ENCODE results near the gene TACC2. TPM values are rescaled to one million over a fixed set of nuclear protein-coding genes. Genes with fewer than 3 reads are reported as not detected.
A peak's percentile ranks its signal among the peaks of the same experiment; 100 is the strongest.
"Not testable (repeated sequence)": the region's sequence is repeated elsewhere in the genome, so short reads cannot be mapped to it uniquely, and the experiment has no call there.

Gene TACC2
- total RNA-seq, 2 donors from 2014 or later = 107 to 113 TPM

GRCh38 chr10:122190176-122190943 lies 201.4 kb downstream of the TACC2 start:
- DNase-seq = no peak

GRCh38 chr10:122191936-122192541 lies 203.1 kb downstream of the TACC2 start:
- DNase-seq (no peak), ATAC-seq (no peak)
- intact Hi-C loops (cut with DNase I, micrococcal nuclease) = no loop called here

More at GRCh38 chr10:122190176-122190943, 201.4 kb downstream of the TACC2 start:
- intact Hi-C loops (cut with DNase I, micrococcal nuclease) = no loop called here
- ATAC-seq = peak; percentile 68

- ATAC-seq (no peak), DNase-seq (no peak)
- intact Hi-C loops (cut with DNase I, micrococcal nuclease) = no loop called here
Observed at GRCh38 chr10:122194251-122194650, 205.3 kb downstream of the TACC2 start.

- intact Hi-C loops (cut with DNase I, micrococcal nuclease) = no loop called here
Observed at GRCh38 chr10:122196218-122196617, 207.3 kb downstream of the TACC2 start.

GRCh38 chr10:122197611-122198222 lies 208.8 kb downstream of the TACC2 start:
- intact Hi-C loops (cut with DNase I, micrococcal nuclease) = no loop called here
- ATAC-seq = no peak
- DNase-seq = no peak

More at GRCh38 chr10:122196218-122196617, 207.3 kb downstream of the TACC2 start:
- ATAC-seq = no peak
- DNase-seq = no peak

GRCh38 chr10:122198631-122199030 lies 209.7 kb downstream of the TACC2 start:
- intact Hi-C loops (cut with DNase I, micrococcal nuclease) = no loop called here
- no peak for DNase-seq
- peak; percentile 26 for ATAC-seq

- intact Hi-C loops (cut with DNase I, micrococcal nuclease) = no loop called here
- DNase-seq (no peak), ATAC-seq (peak; percentile 7)
Observed at GRCh38 chr10:122199070-122199469, 210.1 kb downstream of the TACC2 start.

GRCh38 chr10:122199689-122200088 lies 210.7 kb downstream of the TACC2 start:
- DNase-seq = no peak
- intact Hi-C loops (cut with DNase I, micrococcal nuclease) = no loop called here
- ATAC-seq = no peak

GRCh38 chr10:122201401-122201800 lies 212.4 kb downstream of the TACC2 start:
- no peak for ATAC-seq
- intact Hi-C loops (cut with DNase I, micrococcal nuclease) = no loop called here

GRCh38 chr10:122203180-122203579 lies 214.2 kb downstream of the TACC2 start:
- intact Hi-C loops (cut with DNase I, micrococcal nuclease); ATAC-seq; DNase-seq: not testable (repeated sequence)

More at GRCh38 chr10:122201401-122201800, 212.4 kb downstream of the TACC2 start:
- DNase-seq = no peak

- intact Hi-C loops (cut with DNase I, micrococcal nuclease) = no loop called here
- DNase-seq = no peak
- ATAC-seq = no peak
Observed at GRCh38 chr10:122204691-122205489, 215.9 kb downstream of the TACC2 start.

GRCh38 chr10:122206471-122207065 lies 217.6 kb downstream of the TACC2 start:
- ATAC-seq (no peak), DNase-seq (no peak)
- intact Hi-C loops (cut with DNase I, micrococcal nuclease) = no loop called here

- ATAC-seq (no peak), DNase-seq (no peak)
- intact Hi-C loops (cut with DNase I, micrococcal nuclease) = no loop called here
Observed at GRCh38 chr10:122207163-122207562, 218.2 kb downstream of the TACC2 start.

GRCh38 chr10:122207596-122207995 lies 218.6 kb downstream of the TACC2 start:
- intact Hi-C loops (cut with DNase I, micrococcal nuclease) = no loop called here
- no peak for ATAC-seq
- DNase-seq = no peak

- DNase-seq (no peak), ATAC-seq (no peak)
- intact Hi-C loops (cut with DNase I, micrococcal nuclease) = no loop called here
Observed at GRCh38 chr10:122208571-122209430, 219.8 kb downstream of the TACC2 start.

- ATAC-seq (no peak), DNase-seq (no peak)
- intact Hi-C loops (cut with DNase I, micrococcal nuclease) = no loop called here
Observed at GRCh38 chr10:122210481-122211265, 221.7 kb downstream of the TACC2 start.

GRCh38 chr10:122213364-122213763 lies 224.4 kb downstream of the TACC2 start:
- ATAC-seq = no peak
- intact Hi-C loops (cut with DNase I, micrococcal nuclease) = no loop called here

More at GRCh38 chr10:122213364-122213763, 224.4 kb downstream of the TACC2 start:
- no peak for DNase-seq
